HG03280 (cell line): ENCODE measurements around the gene GCN1.

Experiments
- ATAC-seq: cut with Tn5 transposase; IDR thresholded peaks from one replicate; pipeline ENCODE4 v1.9.1; 2021; ENCODE audit warnings: mild to moderate bottlenecking, moderate library complexity; ENCODE audit not compliant: unreplicated experiment

Gene GCN1

GRCh38 chr12:120121343-120121742 is 73.2 kb downstream of the GCN1 start:
- ATAC-seq, result no peak

- no peak for ATAC-seq
These were observed 75.1 kb downstream of the GCN1 start for GRCh38 chr12:120119271-120119973.

- no peak for ATAC-seq
These were observed 76.0 kb downstream of the GCN1 start for GRCh38 chr12:120118321-120119061.

- ATAC-seq, result no peak
These were observed 76.6 kb downstream of the GCN1 start for GRCh38 chr12:120117961-120118320.

GRCh38 chr12:120116792-120117651 is 77.5 kb downstream of the GCN1 start:
- ATAC-seq, result peak; percentile 46

- peak; percentile 6 for ATAC-seq
These were observed 78.1 kb downstream of the GCN1 start, which contains the start of gene RAB35 for GRCh38 chr12:120116441-120116791. Gene RAB35, minus strand, starts transcription at chr12:120116753. Its CDS starts 103 bp downstream, at chr12:120116650.

- ATAC-seq, result peak; percentile 3
These were observed 78.6 kb downstream of the GCN1 start for GRCh38 chr12:120115692-120116440.

GRCh38 chr12:120115066-120115465 is 79.4 kb downstream of the GCN1 start:
- ATAC-seq, result no peak

- ATAC-seq, result peak; percentile 63
These were observed 83.7 kb downstream of the GCN1 start for GRCh38 chr12:120110550-120111501.

GRCh38 chr12:120109570-120110267 is 84.8 kb downstream of the GCN1 start:
- ATAC-seq, result no peak

GRCh38 chr12:120106151-120106550 is 88.4 kb downstream of the GCN1 start:
- ATAC-seq, result no peak

GRCh38 chr12:120103371-120103770 is 91.1 kb downstream of the GCN1 start:
- ATAC-seq, result no peak

GRCh38 chr12:120103044-120103338 is 91.5 kb downstream of the GCN1 start:
- ATAC-seq, result no peak

GRCh38 chr12:120102189-120103043 is 92.1 kb downstream of the GCN1 start:
- ATAC-seq, result no peak

GRCh38 chr12:120101617-120102016 is 92.9 kb downstream of the GCN1 start:
- no peak for ATAC-seq

- no peak for ATAC-seq
These were observed 93.3 kb downstream of the GCN1 start for GRCh38 chr12:120101182-120101581.

GRCh38 chr12:120100630-120101029 is 93.9 kb downstream of the GCN1 start:
- no peak for ATAC-seq

GRCh38 chr12:120099738-120100137 is 94.8 kb downstream of the GCN1 start:
- no peak for ATAC-seq
